Esophagus squamous epithelium (tissue), 5 donors: Measurements from ENCODE around the gene TEX35. TPM values are rescaled to one million over a fixed set of nuclear protein-coding genes. Genes with fewer than 3 reads are reported as not detected.

Experiments used
- DNase-seq: peaks from one replicate; lab custom pipeline; 2025; lab: John Stamatoyannopoulos, UW
- H3K27ac ChIP-seq, 4 donors: fragments of 200-600 bp; sonication (generic); one replicate each; pipeline ENCODE4 v1.5.1; 2016 to 2019; ENCODE audit warnings: mild to moderate bottlenecking in 1 of 4
- H3K27me3 ChIP-seq, 4 donors: fragments of 200-600 bp; sonication (generic); 1 replicate in 3 of 4; 2 replicates in 1 of 4; pipeline versions ENCODE4 v1.5.1 to v1.6.0; 2017 to 2021; ENCODE audit warnings: antibody characterized with exemption in 1 of 4
- H3K36me3 ChIP-seq, 3 donors: fragments of 200-600 bp; sonication (generic); one replicate each; pipeline ENCODE4 v1.5.1; 2016 to 2019
- H3K4me1 ChIP-seq, 3 donors: fragments of 200-600 bp; sonication (generic); one replicate each; pipeline ENCODE4 v1.5.1; 2017 to 2019
- H3K4me3 ChIP-seq, 4 donors: fragments of 200-600 bp; sonication (generic); 1 replicate in 3 of 4; 2 replicates in 1 of 4; pipeline ENCODE4 v1.5.1; 2016 to 2019; ENCODE audit warnings: mild to moderate bottlenecking in 2 of 4, moderate library complexity in 1 of 4
- H3K9me3 ChIP-seq, 3 donors: fragments of 200-600 bp; sonication (generic); one replicate each; pipeline ENCODE4 v1.5.1; 2016 to 2019
- POLR2A ChIP-seq, 4 donors: fragments of 450-650 bp; IDR thresholded peaks; one replicate each; pipeline ENCODE4 v1.6.1; 2017; ENCODE audit warnings: antibody characterized with exemption in 4 of 4, mild to moderate bottlenecking in 4 of 4, moderate library complexity in 3 of 4
- WGBS, 2 donors: methylation state at CpG; one replicate each; pipeline ENCODE4 v1.1.5; 2018; 5-methylcytosine and 5-hydroxymethylcytosine counted together
- intact Hi-C: fragments of 100-400 bp; cut with DNase I; formaldehyde crosslinking; loops from one replicate; pipeline ENCODE4 v1.15.0; 2022
- total RNA-seq, 4 donors: library from RNA; depleted of rRNA; stranded (reverse); fragments of >200 nt; gene quantifications; one replicate each; pipeline ENCODE4 v1.1.0, GENCODE V29; 2016
- TF ChIP-seq, protein P1 (sequence below), 6 experiments: fragments of 450-650 bp in 4 of 6; fragments of 200-600 bp in 2 of 6; sonication (generic) in 2 of 6; IDR thresholded peaks; one replicate each; pipeline ENCODE4 v1.5.1; 2016 to 2019; ENCODE audit warnings: antibody characterized with exemption in 6 of 6, mild to moderate bottlenecking in 4 of 6, moderate library complexity in 4 of 6
- donor health status: DM: yes; HTN: yes; CAD: no.

The TEX35 gene
- total RNA-seq, 4 donors from 2014 or later: not detected

DNA sequence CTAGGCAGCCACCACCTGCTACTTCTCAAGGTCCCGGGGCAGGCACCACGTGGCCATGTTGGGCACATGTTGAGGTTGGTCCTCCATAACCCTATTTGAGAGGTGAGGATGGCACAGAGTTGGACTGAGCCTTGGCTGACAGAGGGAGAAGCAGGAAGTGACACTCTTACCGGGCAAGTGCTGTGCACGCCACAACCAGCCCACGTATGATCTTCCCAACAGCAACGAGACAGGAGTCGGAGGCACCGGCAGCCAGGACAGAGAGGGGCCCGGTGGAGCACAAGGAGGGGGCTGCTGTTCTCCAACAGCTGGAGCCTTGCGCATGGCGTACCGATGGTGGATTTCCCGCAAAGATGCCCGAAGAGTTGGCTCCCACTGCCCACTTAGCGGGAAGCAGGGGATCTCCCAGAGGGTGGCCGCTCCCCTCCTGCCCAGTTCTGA, 19.6 kb upstream of the TEX35 start:
- Histone ChIP-seq H3K4me1 (no peaks in the 10 kb centered on the region), H3K27ac (no peak overlapping the region), H3K4me3 (no peak overlapping the region), H3K27me3 (no peaks in the 10 kb centered on the region), H3K36me3 (no peaks in the 10 kb centered on the region), H3K9me3 (no peaks in the 10 kb centered on the region)
- DNase-seq: no peak
- intact Hi-C loops: no loop called here
- 82 to 98% methylated on average over 7 to 15 of the region's 16 CpGs for WGBS, 2 donors
- TF ChIP-seq, protein P1, sequence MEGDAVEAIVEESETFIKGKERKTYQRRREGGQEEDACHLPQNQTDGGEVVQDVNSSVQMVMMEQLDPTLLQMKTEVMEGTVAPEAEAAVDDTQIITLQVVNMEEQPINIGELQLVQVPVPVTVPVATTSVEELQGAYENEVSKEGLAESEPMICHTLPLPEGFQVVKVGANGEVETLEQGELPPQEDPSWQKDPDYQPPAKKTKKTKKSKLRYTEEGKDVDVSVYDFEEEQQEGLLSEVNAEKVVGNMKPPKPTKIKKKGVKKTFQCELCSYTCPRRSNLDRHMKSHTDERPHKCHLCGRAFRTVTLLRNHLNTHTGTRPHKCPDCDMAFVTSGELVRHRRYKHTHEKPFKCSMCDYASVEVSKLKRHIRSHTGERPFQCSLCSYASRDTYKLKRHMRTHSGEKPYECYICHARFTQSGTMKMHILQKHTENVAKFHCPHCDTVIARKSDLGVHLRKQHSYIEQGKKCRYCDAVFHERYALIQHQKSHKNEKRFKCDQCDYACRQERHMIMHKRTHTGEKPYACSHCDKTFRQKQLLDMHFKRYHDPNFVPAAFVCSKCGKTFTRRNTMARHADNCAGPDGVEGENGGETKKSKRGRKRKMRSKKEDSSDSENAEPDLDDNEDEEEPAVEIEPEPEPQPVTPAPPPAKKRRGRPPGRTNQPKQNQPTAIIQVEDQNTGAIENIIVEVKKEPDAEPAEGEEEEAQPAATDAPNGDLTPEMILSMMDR (IDR thresholded peaks at IDR 0.05): no peak
- no peak for TF ChIP-seq POLR2A (IDR thresholded peaks at IDR 0.05)

DNA sequence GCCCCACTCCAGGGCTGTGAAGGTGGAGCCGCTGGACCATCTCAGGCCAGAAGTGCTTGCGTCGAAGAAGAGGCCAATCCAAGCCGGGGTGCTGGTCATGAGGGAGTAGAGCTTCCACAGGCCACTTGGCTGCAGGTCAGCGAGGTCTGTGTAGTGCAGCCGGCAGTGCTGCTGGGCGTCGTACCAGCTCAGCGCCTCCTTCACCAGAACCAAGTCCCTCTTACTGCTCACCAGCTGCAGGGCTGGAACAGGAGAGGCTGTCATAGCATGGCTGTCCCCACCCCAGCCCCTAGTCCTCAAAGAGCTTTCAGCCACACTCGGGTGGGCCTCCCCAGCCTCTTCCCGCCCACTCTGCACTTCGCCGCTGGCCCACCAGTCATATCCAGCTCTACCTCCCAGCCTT, 18.3 kb upstream of the TEX35 start:
- no peaks in the 10 kb centered on the region for H3K9me3 ChIP-seq
- no peaks in the 10 kb centered on the region for H3K27me3 ChIP-seq
- H3K4me1 ChIP-seq: no peaks in the 10 kb centered on the region
- H3K27ac ChIP-seq: no peak overlapping the region
- WGBS, 2 donors: 93 to 95% methylated on average over 6 to 9 of the region's 13 CpGs
- no peaks in the 10 kb centered on the region for H3K36me3 ChIP-seq
- intact Hi-C loops: no loop called here
- H3K4me3 ChIP-seq: no peak overlapping the region
- no peak for DNase-seq
- TF ChIP-seq, protein P1 (IDR thresholded peaks at IDR 0.05): no peak
- no peak for TF ChIP-seq POLR2A (IDR thresholded peaks at IDR 0.05)

DNA sequence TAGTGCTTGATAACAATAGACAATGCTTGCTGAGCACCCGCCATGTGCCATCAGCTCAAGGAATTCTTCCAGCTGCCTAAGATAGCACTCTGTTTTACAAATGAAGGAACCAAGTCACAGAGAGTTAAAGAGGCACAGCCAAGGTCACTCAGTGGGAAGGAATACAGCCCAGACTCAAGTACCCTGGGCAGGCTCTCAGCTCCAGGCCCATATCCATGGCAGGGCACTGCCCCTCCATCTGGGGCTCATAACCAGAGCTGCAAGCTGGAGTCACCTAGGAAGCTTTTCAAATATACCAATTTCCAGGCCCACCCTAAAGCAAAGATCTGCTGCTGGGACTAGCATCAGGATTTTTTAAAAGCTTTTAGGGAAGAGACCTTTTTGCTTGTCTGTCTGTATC, 17.8 kb upstream of the TEX35 start:
- no peak for TF ChIP-seq POLR2A (IDR thresholded peaks at IDR 0.05)
- TF ChIP-seq, protein P1 (IDR thresholded peaks at IDR 0.05): no peak
- no peaks in the 10 kb centered on the region for H3K27me3 ChIP-seq
- DNase-seq: no peak
- no peak overlapping the region for H3K4me3 ChIP-seq
- intact Hi-C loops: no loop called here
- WGBS, 2 donors: 79 to 100% methylated on average over 1 of the region's 1 CpG
- no peaks in the 10 kb centered on the region for H3K4me1 ChIP-seq
- no peak overlapping the region for H3K27ac ChIP-seq
- no peaks in the 10 kb centered on the region for H3K36me3 ChIP-seq
- no peaks in the 10 kb centered on the region for H3K9me3 ChIP-seq

DNA sequence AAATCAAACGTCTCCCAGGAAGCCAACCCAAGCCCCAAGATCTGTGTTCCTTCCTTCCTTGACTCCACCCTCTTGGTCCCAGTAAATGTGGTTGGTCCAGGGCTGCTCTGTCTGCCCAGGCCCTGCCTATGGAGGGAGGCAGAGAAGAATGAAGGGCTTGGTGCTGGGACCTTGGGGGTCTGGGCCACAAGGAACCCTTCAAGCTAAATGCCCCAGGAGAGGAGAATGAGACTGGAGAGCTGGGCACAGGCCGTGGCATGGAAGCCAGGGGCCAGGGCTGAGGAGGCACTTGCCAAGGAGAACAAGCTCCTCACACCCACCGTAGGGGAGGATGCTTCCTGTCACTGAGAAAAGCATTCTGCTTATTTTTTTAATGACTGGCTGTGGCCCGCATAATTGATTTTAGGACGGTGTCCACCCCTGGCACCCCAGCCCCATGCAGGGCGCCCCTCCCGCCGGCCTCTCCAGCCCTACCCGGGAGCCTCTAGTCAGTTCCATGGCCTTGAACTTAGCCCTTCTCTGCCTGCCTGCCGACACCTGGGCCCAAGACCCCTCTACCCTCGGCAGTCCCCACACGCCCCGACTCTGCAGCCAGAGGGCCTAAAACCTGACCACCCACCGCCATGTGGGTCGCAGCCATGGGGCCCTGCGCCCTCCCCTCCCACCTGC, 17.0 kb upstream of the TEX35 start:
- TF ChIP-seq, protein P1 (IDR thresholded peaks at IDR 0.05): no peak
- TF ChIP-seq POLR2A (IDR thresholded peaks at IDR 0.05): no peak
- Histone ChIP-seq H3K4me1 (no peaks in the 10 kb centered on the region), H3K27me3 (no peaks in the 10 kb centered on the region), H3K4me3 (no peak overlapping the region), H3K36me3 (no peaks in the 10 kb centered on the region), H3K27ac (no peak overlapping the region), H3K9me3 (no peaks in the 10 kb centered on the region)
- DNase-seq: no peak
- intact Hi-C loops: no loop called here
- whole genome bisulfite sequencing, 2 donors: 86 to 87% methylated on average over 11 to 15 of the region's 16 CpGs

DNA sequence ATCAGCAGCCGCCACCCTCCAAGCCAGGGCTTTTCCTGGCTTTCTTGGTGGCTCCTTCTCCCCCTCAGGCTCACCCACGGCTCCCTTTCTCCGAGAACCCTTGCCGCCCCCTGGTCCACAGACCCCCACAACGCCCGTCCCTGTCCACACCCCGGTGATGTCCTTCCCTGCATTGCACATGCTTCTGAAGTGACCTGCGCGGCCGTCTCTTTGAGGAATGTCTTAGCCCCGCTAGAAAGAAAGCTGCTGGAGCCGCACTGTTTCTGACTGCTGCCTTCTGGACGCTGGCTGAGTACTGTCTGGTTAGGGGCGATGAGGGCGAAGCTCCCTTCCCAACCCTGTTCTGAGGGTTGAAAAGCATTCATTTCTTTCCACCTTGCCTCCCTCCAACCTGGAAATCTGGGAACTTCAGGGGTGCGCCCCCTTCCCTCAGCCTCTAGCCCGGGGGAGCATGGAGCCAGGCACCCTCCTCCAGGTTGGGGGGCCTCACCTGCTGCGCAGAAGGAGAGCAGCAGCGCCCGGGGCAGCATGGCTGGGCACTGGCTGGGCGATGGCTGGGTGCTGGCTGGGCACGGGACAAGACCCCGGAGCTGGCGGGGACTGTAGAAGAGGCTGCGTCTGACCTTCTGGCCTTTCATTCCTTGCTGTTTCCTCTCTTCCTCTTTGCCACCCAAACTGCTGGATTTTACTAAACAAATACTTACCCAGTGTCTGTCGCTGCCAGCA, 16.3 kb upstream of the TEX35 start, which contains the start of gene CLEC20A:
Gene CLEC20A (minus strand): TSS at position 555 of the 726 bp plus-strand sequence. CDS start 25 bp downstream, at position 530.
- H3K27me3 ChIP-seq: no peaks in the 10 kb centered on the region
- 94 to 95% methylated on average over 17 to 22 of the region's 26 CpGs for WGBS, 2 donors
- DNase-seq: no peak
- intact Hi-C loops: no loop called here
- H3K27ac ChIP-seq: no peak within 1 kb of the TSS
- H3K4me3 ChIP-seq: no peak within 1 kb of the TSS
- H3K9me3 ChIP-seq: no peaks in the 10 kb centered on the region
- H3K4me1 ChIP-seq: no peaks in the 10 kb centered on the region
- H3K36me3 ChIP-seq: no peaks in the 10 kb centered on the region
- TF ChIP-seq POLR2A (IDR thresholded peaks at IDR 0.05): no peak
- TF ChIP-seq, protein P1 (IDR thresholded peaks at IDR 0.05): no peak
